DMS53 (cell line): ENCODE results near the gene SIRT7.
"Not testable (repeated sequence)": the region's sequence is repeated elsewhere in the genome, so short reads cannot be mapped to it uniquely, and the experiment has no call there.

Experiments used
- DNase-seq: peaks from one replicate; lab custom pipeline; 2025; lab: John Stamatoyannopoulos, UW

The SIRT7 gene

GRCh38 chr17:81954131-81955057 lies 36.4 kb upstream of the SIRT7 start:
- DNase-seq, result no peak

- not testable (repeated sequence) for DNase-seq
Measured at GRCh38 chr17:81953443-81953842, 35.5 kb upstream of the SIRT7 start.

GRCh38 chr17:81952792-81953228 lies 34.8 kb upstream of the SIRT7 start:
- no peak for DNase-seq

GRCh38 chr17:81951785-81952684 lies 34.1 kb upstream of the SIRT7 start:
- DNase-seq, result no peak

GRCh38 chr17:81950501-81950900 lies 32.5 kb upstream of the SIRT7 start:
- no peak for DNase-seq

- no peak for DNase-seq
Measured at GRCh38 chr17:81948635-81949378, 30.8 kb upstream of the SIRT7 start.

GRCh38 chr17:81947189-81947588 lies 29.2 kb upstream of the SIRT7 start, which contains the start of gene MYADML2:
Gene MYADML2, minus strand, starts transcription at chr17:81947233. Its CDS starts 5,492 bp downstream, at chr17:81941741.
- DNase-seq, result no peak

- no peak for DNase-seq
Measured at GRCh38 chr17:81944858-81945257, 26.9 kb upstream of the SIRT7 start.

- no peak for DNase-seq
Measured at GRCh38 chr17:81942167-81942553, 24.2 kb upstream of the SIRT7 start.

- peak; percentile 49 for DNase-seq
Measured at GRCh38 chr17:81941484-81942166, 23.6 kb upstream of the SIRT7 start.

GRCh38 chr17:81940538-81941483 lies 22.8 kb upstream of the SIRT7 start:
- DNase-seq, result no peak

- DNase-seq, result no peak
Measured at GRCh38 chr17:81939881-81940385, 22.0 kb upstream of the SIRT7 start.

- DNase-seq, result no peak
Measured at GRCh38 chr17:81939218-81939617, 21.2 kb upstream of the SIRT7 start.

GRCh38 chr17:81935709-81936084 lies 17.7 kb upstream of the SIRT7 start:
- DNase-seq, result no peak

GRCh38 chr17:81934850-81935708 lies 17.1 kb upstream of the SIRT7 start:
- DNase-seq, result no peak

- DNase-seq, result no peak
Measured at GRCh38 chr17:81934098-81934757, 16.3 kb upstream of the SIRT7 start.

- DNase-seq, result no peak
Measured at GRCh38 chr17:81933178-81933699, 15.3 kb upstream of the SIRT7 start.

GRCh38 chr17:81932333-81932983 lies 14.5 kb upstream of the SIRT7 start:
- DNase-seq, result peak; percentile 49
